A549 (cell line): ENCODE measurements around the gene ABCC9. TPM values are rescaled to one million over a fixed set of nuclear protein-coding genes. Genes with fewer than 3 reads are reported as not detected.
"Not testable (repeated sequence)": the region's sequence is repeated elsewhere in the genome, so short reads cannot be mapped to it uniquely, and the experiment has no call there.

Experiments used
- ATAC-seq, 2 experiments: fragments of 200-7000 bp in 1 of 2; fragments of >200 bp in 1 of 2; cut with Nextera tagmentation in 1 of 2; cut with Tn5 transposase in 1 of 2; 3 replicates each; pipeline versions ENCODE4 v1.8.0 to v1.9.1; 2018 to 2020; ENCODE audit warnings: mild to moderate bottlenecking in 1 of 2, moderate library complexity in 1 of 2
- CTCF ChIA-PET: fragments of 300-600 bp; sonication (Branson Sonifier 250); formaldehyde crosslinking; extraction: SDS; loops from one replicate; lab custom pipeline; 2021; ENCODE audit warnings: antibody characterized with exemption, inconsistent platforms; lab: Yijun Ruan, JAX
- POLR2A ChIA-PET: fragments of 350-600 bp; formaldehyde crosslinking; extraction: SDS; loops from one replicate; lab custom pipeline; 2021; ENCODE audit warnings: antibody characterized with exemption, inconsistent platforms; lab: Yijun Ruan, JAX
- DNase-seq, 2 experiments: peaks; one replicate each; pipeline versions ENCODE4 v3.0.0 to v3.0.0-alpha.2; 2011 to 2016; ENCODE audit warnings: low read depth in 1 of 2, low spot score in 1 of 2
- FAIRE-seq: peaks from 2 replicates; lab custom pipeline; 2011; peaks lifted over from hg19 to GRCh38; lab: Jason Lieb, UNC
- H3K27ac ChIP-seq, 2 experiments: fragments of >200 bp; sonication (Bioruptor Twin); formaldehyde crosslinking; 3 replicates each; pipeline ENCODE4 v1.5.1; 2016 to 2017
- H3K4me1 ChIP-seq: fragments of >200 bp; sonication (Bioruptor Twin); formaldehyde crosslinking; 3 replicates; pipeline ENCODE4 v1.6.1; 2016
- H3K4me2 ChIP-seq: fragments of >200 bp; sonication (Bioruptor Twin); formaldehyde crosslinking; 3 replicates; pipeline ENCODE4 v1.6.1; 2016
- H3K4me3 ChIP-seq: fragments of >200 bp; sonication (Bioruptor Twin); formaldehyde crosslinking; 3 replicates; pipeline ENCODE4 v1.5.1; 2016
- H3K9me3 ChIP-seq: fragments of >200 bp; sonication (Bioruptor Twin); formaldehyde crosslinking; 3 replicates; pipeline ENCODE4 v1.6.1; 2016
- BCL3 ChIP-seq: fragments of >200 bp; sonication (Bioruptor Twin); formaldehyde crosslinking; IDR thresholded peaks from 3 replicates; pipeline ENCODE4 v1.6.1; 2016
- CTCF ChIP-seq: fragments of >200 bp; sonication (Bioruptor Twin); formaldehyde crosslinking; IDR thresholded peaks from 3 replicates; pipeline ENCODE4 v1.5.1; 2016
- E2F6 ChIP-seq: IDR thresholded peaks from 2 replicates; pipeline ENCODE4 v1.6.1; 2012; ENCODE audit warnings: low read depth, borderline replicate concordance
- ELK1 ChIP-seq: fragments of 150-350 bp; IDR thresholded peaks from 2 replicates; pipeline ENCODE4 v1.6.1; 2014; ENCODE audit warnings: low read depth, mild to moderate bottlenecking, low read length
- EP300 ChIP-seq, 2 experiments: fragments of >200 bp; sonication (Bioruptor Twin); formaldehyde crosslinking; IDR thresholded peaks; 2 replicates in 1 of 2; 3 replicates in 1 of 2; pipeline ENCODE4 v1.6.1; 2016 to 2017
- ESRRA ChIP-seq: fragments of 150-350 bp; IDR thresholded peaks from 2 replicates; pipeline ENCODE4 v1.6.1; 2014; ENCODE audit warnings: mild to moderate bottlenecking, low read length, borderline replicate concordance
- FOSB ChIP-seq: fragments of 250-450 bp; sonication (Bioruptor Pico); IDR thresholded peaks from 2 replicates; pipeline ENCODE4 v1.5.0; 2020; ENCODE audit warnings: mild to moderate bottlenecking, moderate library complexity
- HEYL ChIP-seq: fragments of 250-450 bp; sonication (Bioruptor Pico); IDR thresholded peaks from 2 replicates; pipeline ENCODE4 v1.8.0; 2021; ENCODE audit warnings: mild to moderate bottlenecking, moderate library complexity
- HOXA7 ChIP-seq: fragments of 250-450 bp; sonication (Bioruptor Pico); IDR thresholded peaks from 2 replicates; pipeline ENCODE4 v1.5.0; 2020; ENCODE audit warnings: mild to moderate bottlenecking, moderate library complexity
- HOXB13 ChIP-seq: fragments of 250-450 bp; sonication (Bioruptor Pico); IDR thresholded peaks from 2 replicates; pipeline ENCODE4 v1.5.0; 2020; ENCODE audit warnings: low read depth, mild to moderate bottlenecking, moderate library complexity
- JUN ChIP-seq, 2 experiments: fragments of >200 bp; sonication (Bioruptor Twin); formaldehyde crosslinking; IDR thresholded peaks; 2 replicates in 1 of 2; 3 replicates in 1 of 2; pipeline ENCODE4 v1.6.1; 2016 to 2017
- JUNB ChIP-seq: fragments of >200 bp; sonication (Bioruptor Twin); formaldehyde crosslinking; IDR thresholded peaks from 2 replicates; pipeline ENCODE4 v1.6.1; 2016
- MAFK ChIP-seq: fragments of 450-650 bp; IDR thresholded peaks from 2 replicates; pipeline ENCODE4 v1.6.1; 2014; ENCODE audit not compliant: partially characterized antibody
- MYC ChIP-seq: IDR thresholded peaks from 2 replicates; pipeline ENCODE4 v1.6.1; 2012; ENCODE audit warnings: mild to moderate bottlenecking, inconsistent platforms, low read length, improper control_type of control experiment, borderline replicate concordance
- NFE2L2 ChIP-seq: fragments of 150-350 bp; conservative IDR thresholded peaks from 2 replicates; pipeline ENCODE4 v1.6.1; 2014; ENCODE audit warnings: low read length
- NR3C1 ChIP-seq: fragments of >200 bp; sonication (Bioruptor Twin); formaldehyde crosslinking; IDR thresholded peaks from 3 replicates; pipeline ENCODE4 v1.6.1; 2017
- POLR2A ChIP-seq: IDR thresholded peaks from 2 replicates; pipeline ENCODE4 v1.6.1; 2012; ENCODE audit warnings: mild to moderate bottlenecking, low read length
- REST ChIP-seq: fragments of 200-600 bp; sonication (generic); IDR thresholded peaks from 2 replicates; pipeline ENCODE4 v1.6.1; 2016; ENCODE audit warnings: antibody characterized with exemption, mild to moderate bottlenecking, moderate library complexity
- RNF2 ChIP-seq: fragments of 200-600 bp; sonication (generic); IDR thresholded peaks from 2 replicates; pipeline ENCODE4 v1.6.1; 2016; ENCODE audit warnings: low read depth, mild to moderate bottlenecking, antibody characterized with exemption, moderate library complexity, borderline replicate concordance
- TP53 ChIP-seq: fragments of 250-450 bp; sonication (Bioruptor Pico); IDR thresholded peaks from 2 replicates; pipeline ENCODE4 v1.5.0; 2021; ENCODE audit warnings: mild to moderate bottlenecking, moderate library complexity
- ZC3H11A ChIP-seq: fragments of 450-650 bp; IDR thresholded peaks from 2 replicates; pipeline ENCODE4 v1.6.1; 2014; ENCODE audit warnings: antibody characterized with exemption, mild to moderate bottlenecking
- ZFP36 ChIP-seq: fragments of 450-650 bp; IDR thresholded peaks from 2 replicates; pipeline ENCODE4 v1.6.1; 2014; ENCODE audit warnings: borderline replicate concordance; ENCODE audit not compliant: partially characterized antibody
- ZNF302 ChIP-seq: fragments of 250-450 bp; sonication (Bioruptor Pico); IDR thresholded peaks from 2 replicates; pipeline ENCODE4 v1.9.0; 2021; ENCODE audit warnings: inconsistent platforms, mild to moderate bottlenecking, moderate library complexity
- ZSCAN20 ChIP-seq: fragments of 250-450 bp; sonication (Bioruptor Pico); IDR thresholded peaks from 2 replicates; pipeline ENCODE4 v1.8.0; 2022; ENCODE audit warnings: mild to moderate bottlenecking, moderate library complexity
- WGBS: methylation state at CpG from one replicate; pipeline ENCODE4 v1.1.6; 2017; ENCODE audit errors: missing lambda C conversion rate; 5-methylcytosine and 5-hydroxymethylcytosine counted together
- polyA plus RNA-seq, 4 experiments: library from polyadenylated mRNA; depleted of rRNA in 3 of 4; stranded (reverse); fragments of >200 nt; fragmentation: RNase III in 1 of 4; extraction: RNeasy Plus Mini Kit Qiagen cat#74134 plus additional on column Dnase treatment in 1 of 4; gene quantifications; 2 replicates in 3 of 4; 3 replicates in 1 of 4; pipeline ENCODE4 v1.2.3, GENCODE V29; 2011 to 2017

Gene ABCC9
- polyA plus RNA-seq, 2 of the 4 experiments (the other 2 are of a cell fraction): 0.01 TPM; not detected in 1

- DNase-seq (no peak), FAIRE-seq (no peak), ATAC-seq (no peak)
- H3K4me2 ChIP-seq: no peak overlapping the region
- WGBS: 79% methylated on average over 3 of the region's 3 CpGs
- CTCF ChIA-PET: no interaction called here
- no peak overlapping the region for H3K4me3 ChIP-seq
- TF ChIP-seq HEYL (CRISPR knock-in tag) (no peak), NFE2L2 (no peak), TP53 (CRISPR knock-in tag) (no peak), EP300 (IDR thresholded peaks at IDR 0.05) (no peak), E2F6 (no peak), JUN (IDR thresholded peaks at IDR 0.05) (no peak), FOSB (CRISPR knock-in tag) (no peak), ESRRA (no peak), ZFP36 (no peak), ZSCAN20 (no peak), HOXA7 (CRISPR knock-in tag) (no peak), BCL3 (no peak), POLR2A (no peak)
- no peaks in the 10 kb centered on the region for H3K9me3 ChIP-seq
- H3K27ac ChIP-seq: no peak overlapping the region
- no peaks in the 10 kb centered on the region for H3K4me1 ChIP-seq
- POLR2A ChIA-PET: no interaction called here
Observed at GRCh38 chr12:21786041-21786531, 155.1 kb downstream of the ABCC9 start.

GRCh38 chr12:21782723-21783122 is 158.5 kb downstream of the ABCC9 start:
- FAIRE-seq, H3K4me3 ChIP-seq, DNase-seq, H3K4me2 ChIP-seq, POLR2A ChIA-PET, ATAC-seq, H3K4me1 ChIP-seq, H3K27ac ChIP-seq, H3K9me3 ChIP-seq: not testable (repeated sequence)
- 58% methylated on average over 3 of the region's 3 CpGs for WGBS
- CTCF ChIA-PET: interaction anchor here (1.6 kb wide), 1 partner anchor 14 kb away, joined by 3 read pairs; no protein-coding TSS in a partner anchor

GRCh38 chr12:21780786-21781185 is 160.4 kb downstream of the ABCC9 start:
- POLR2A ChIA-PET: no interaction called here
- H3K4me2 ChIP-seq: no peak overlapping the region
- H3K9me3 ChIP-seq: no peaks in the 10 kb centered on the region
- no peak overlapping the region for H3K4me3 ChIP-seq
- ATAC-seq (no peak), FAIRE-seq (no peak), DNase-seq (no peak)
- no peaks in the 10 kb centered on the region for H3K4me1 ChIP-seq
- no peak overlapping the region for H3K27ac ChIP-seq
- CTCF ChIA-PET: no interaction called here
- TF ChIP-seq POLR2A: no peak
- TF ChIP-seq ZFP36: no peak
- TF ChIP-seq ZNF302 (CRISPR knock-in tag): no peak
- TF ChIP-seq NR3C1: no peak
- TF ChIP-seq MYC: no peak
- TF ChIP-seq ELK1: no peak
- no peak for TF ChIP-seq HOXB13 (CRISPR knock-in tag)
- TF ChIP-seq MAFK: no peak
- no peak for TF ChIP-seq ZC3H11A
- TF ChIP-seq CTCF: no peak
- no peak for TF ChIP-seq RNF2
- TF ChIP-seq REST: no peak
- no peak for TF ChIP-seq JUNB
- WGBS: 86% methylated on average over 3 of the region's 3 CpGs
